Effector CD8-positive, alpha-beta T cell (primary cell): ENCODE measurements around the gene GDA.

Experiments
- DNase-seq: peaks from one replicate; lab custom pipeline; 2025; lab: John Stamatoyannopoulos, UW
- total RNA-seq, 4 experiments: gene quantifications; one replicate each; lab custom pipeline; 2026; lab: John Stamatoyannopoulos, UW

Gene GDA
- 0 to 0.18 (median 0) reads per million in 4 experiments for total RNA-seq

- no peak for DNase-seq
Observed at GRCh38 chr9:72149231-72149975, at the start of gene GDA. Gene GDA, plus strand, starts transcription at chr9:72149440. Its CDS starts 120 bp downstream, at chr9:72149560.

- DNase-seq: no peak
Observed at GRCh38 chr9:72102520-72102919, 46.7 kb upstream of the GDA start.

- no peak for DNase-seq
Observed at GRCh38 chr9:72113056-72113455, 36.2 kb upstream of the GDA start.

GRCh38 chr9:72119853-72120252 lies 29.4 kb upstream of the GDA start:
- no peak for DNase-seq

GRCh38 chr9:72124947-72125346 lies 24.3 kb upstream of the GDA start:
- no peak for DNase-seq

- DNase-seq: no peak
Observed at GRCh38 chr9:72127753-72128152, 21.5 kb upstream of the GDA start.

- DNase-seq: no peak
Observed at GRCh38 chr9:72128526-72128925, 20.7 kb upstream of the GDA start.

GRCh38 chr9:72129271-72130156 lies 19.7 kb upstream of the GDA start:
- no peak for DNase-seq

GRCh38 chr9:72130321-72130720 lies 18.9 kb upstream of the GDA start:
- DNase-seq: no peak

- no peak for DNase-seq
Observed at GRCh38 chr9:72131206-72131605, 18.0 kb upstream of the GDA start.

GRCh38 chr9:72132052-72132451 lies 17.2 kb upstream of the GDA start:
- no peak for DNase-seq

GRCh38 chr9:72133365-72134035 lies 15.7 kb upstream of the GDA start:
- DNase-seq: no peak

- no peak for DNase-seq
Observed at GRCh38 chr9:72134801-72135200, 14.4 kb upstream of the GDA start.

GRCh38 chr9:72137697-72138365 lies 11.4 kb upstream of the GDA start:
- no peak for DNase-seq

GRCh38 chr9:72139226-72139625 lies 10.0 kb upstream of the GDA start:
- no peak for DNase-seq

GRCh38 chr9:72140586-72140985 lies 8.7 kb upstream of the GDA start:
- DNase-seq: no peak

- no peak for DNase-seq
Observed at GRCh38 chr9:72141484-72141883, 7.8 kb upstream of the GDA start.

GRCh38 chr9:72144756-72145492 lies 4.3 kb upstream of the GDA start:
- no peak for DNase-seq

- no peak for DNase-seq
Observed at GRCh38 chr9:72145733-72146505, 3.3 kb upstream of the GDA start.

- no peak for DNase-seq
Observed at GRCh38 chr9:72147676-72148075, 1.6 kb upstream of the GDA start.
